ENCODE results near the gene NPFFR1. TPM values are rescaled to one million over a fixed set of nuclear protein-coding genes. Genes with fewer than 3 reads are reported as not detected.

The NPFFR1 gene
- total RNA-seq, 1 donor from 2014 or later: not detected

GRCh38 chr10:70298393-70298792 is 14.6 kb upstream of the NPFFR1 start:
- DNase-seq (ENCODE audit: extremely low spot score in 2 of 2): no peak
- Histone ChIP-seq H3K4me3 (no peak overlapping the region), H3K27ac (no peak overlapping the region), H3K9me3 (no peaks in the 10 kb centered on the region), H3K4me1 (peaks cover 23% of the 10 kb centered on the region), H3K27me3 (no peaks in the 10 kb centered on the region), H3K36me3 (no peaks in the 10 kb centered on the region)
- TF ChIP-seq, protein P1, sequence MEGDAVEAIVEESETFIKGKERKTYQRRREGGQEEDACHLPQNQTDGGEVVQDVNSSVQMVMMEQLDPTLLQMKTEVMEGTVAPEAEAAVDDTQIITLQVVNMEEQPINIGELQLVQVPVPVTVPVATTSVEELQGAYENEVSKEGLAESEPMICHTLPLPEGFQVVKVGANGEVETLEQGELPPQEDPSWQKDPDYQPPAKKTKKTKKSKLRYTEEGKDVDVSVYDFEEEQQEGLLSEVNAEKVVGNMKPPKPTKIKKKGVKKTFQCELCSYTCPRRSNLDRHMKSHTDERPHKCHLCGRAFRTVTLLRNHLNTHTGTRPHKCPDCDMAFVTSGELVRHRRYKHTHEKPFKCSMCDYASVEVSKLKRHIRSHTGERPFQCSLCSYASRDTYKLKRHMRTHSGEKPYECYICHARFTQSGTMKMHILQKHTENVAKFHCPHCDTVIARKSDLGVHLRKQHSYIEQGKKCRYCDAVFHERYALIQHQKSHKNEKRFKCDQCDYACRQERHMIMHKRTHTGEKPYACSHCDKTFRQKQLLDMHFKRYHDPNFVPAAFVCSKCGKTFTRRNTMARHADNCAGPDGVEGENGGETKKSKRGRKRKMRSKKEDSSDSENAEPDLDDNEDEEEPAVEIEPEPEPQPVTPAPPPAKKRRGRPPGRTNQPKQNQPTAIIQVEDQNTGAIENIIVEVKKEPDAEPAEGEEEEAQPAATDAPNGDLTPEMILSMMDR (IDR thresholded peaks at IDR 0.05): no peak
- TF ChIP-seq POLR2A (IDR thresholded peaks at IDR 0.05): no peak
- no peak for TF ChIP-seq POLR2AphosphoS5 (IDR thresholded peaks at IDR 0.05; ENCODE audit: insufficient read depth in 1 of 2, low read depth in 1 of 2)
- intact Hi-C loops (cut with DNase I): no loop called here

DNA sequence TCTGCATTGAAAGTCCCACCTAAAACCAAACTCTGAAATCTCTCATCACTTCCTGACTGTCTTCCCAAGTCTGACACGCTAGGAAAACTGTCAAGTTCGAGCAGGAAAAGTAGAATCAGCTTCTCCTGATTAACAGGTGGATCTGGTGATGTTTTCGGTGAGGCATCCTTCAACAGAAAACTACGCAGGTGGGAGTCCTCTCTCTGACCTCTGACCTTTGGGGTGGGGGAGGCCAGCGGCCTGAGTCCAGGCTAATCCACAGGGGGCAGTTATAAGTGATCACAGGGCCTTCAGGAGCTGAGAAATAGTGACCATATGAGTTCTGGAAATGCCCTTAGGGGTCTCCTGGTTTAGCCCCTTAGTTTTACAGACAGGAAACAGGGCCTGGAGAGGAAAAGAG is 13.4 kb upstream of the NPFFR1 start:
- no peaks in the 10 kb centered on the region for H3K27me3 ChIP-seq
- peak overlapping the region; percentile 63 for H3K27ac ChIP-seq
- no peak overlapping the region for H3K4me3 ChIP-seq
- DNase-seq (ENCODE audit: extremely low spot score in 2 of 2): no peak
- intact Hi-C loops (cut with DNase I): no loop called here
- H3K9me3 ChIP-seq: no peaks in the 10 kb centered on the region
- H3K4me1 ChIP-seq: peaks cover 23% of the 10 kb centered on the region
- no peaks in the 10 kb centered on the region for H3K36me3 ChIP-seq
- TF ChIP-seq POLR2AphosphoS5 (IDR thresholded peaks at IDR 0.05; ENCODE audit: insufficient read depth in 1 of 2, low read depth in 1 of 2) (no peak), POLR2A (IDR thresholded peaks at IDR 0.05) (no peak)
- TF ChIP-seq, protein P1 (IDR thresholded peaks at IDR 0.05): no peak

DNA sequence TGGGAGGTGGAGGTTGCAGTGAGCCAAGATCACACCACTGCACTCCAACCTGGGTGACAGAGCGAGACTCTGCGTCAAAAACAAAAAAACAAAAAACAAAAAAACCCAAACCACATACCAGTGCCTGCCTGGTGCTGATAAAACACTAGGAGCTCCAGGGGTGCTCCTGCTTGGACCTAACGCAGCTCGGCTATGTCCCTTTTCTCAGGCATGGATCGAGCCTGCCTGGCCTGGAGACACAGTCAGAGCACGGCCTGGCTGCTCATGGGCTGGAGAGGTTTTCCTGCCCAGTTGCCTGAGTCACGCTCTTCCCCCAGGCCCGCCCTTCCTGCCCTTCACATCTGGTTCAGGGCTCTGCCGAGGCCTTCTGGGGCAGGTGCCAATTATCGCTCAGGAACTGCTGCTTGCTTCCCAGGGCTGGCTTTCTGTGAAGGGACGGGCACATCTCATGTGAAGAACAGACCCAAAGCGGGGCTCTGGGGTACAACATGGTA is 12.6 kb upstream of the NPFFR1 start:
- intact Hi-C loops (cut with DNase I): no loop called here
- DNase-seq (ENCODE audit: extremely low spot score in 2 of 2): peak in 1 of 2 donors; percentile 94

GRCh38 chr10:70295926-70296325 is 12.1 kb upstream of the NPFFR1 start:
- Histone ChIP-seq H3K4me1 (peaks cover 23% of the 10 kb centered on the region), H3K4me3 (no peak overlapping the region), H3K27me3 (no peaks in the 10 kb centered on the region), H3K9me3 (no peaks in the 10 kb centered on the region), H3K36me3 (no peaks in the 10 kb centered on the region), H3K27ac (peak overlapping the region; percentile 63)
- no peak for TF ChIP-seq POLR2A (IDR thresholded peaks at IDR 0.05)
- no peak for DNase-seq (ENCODE audit: extremely low spot score in 2 of 2)
- intact Hi-C loops (cut with DNase I): no loop called here

More for the DNA sequence above, 12.6 kb upstream of the NPFFR1 start:
- no peaks in the 10 kb centered on the region for H3K9me3 ChIP-seq
- H3K4me3 ChIP-seq: no peak overlapping the region
- H3K27me3 ChIP-seq: no peaks in the 10 kb centered on the region
- TF ChIP-seq POLR2AphosphoS5 (IDR thresholded peaks at IDR 0.05; ENCODE audit: insufficient read depth in 1 of 2, low read depth in 1 of 2): peak; percentile 81 to 87
- TF ChIP-seq, protein P1 (IDR thresholded peaks at IDR 0.05): no peak
- peaks cover 23% of the 10 kb centered on the region for H3K4me1 ChIP-seq
- no peaks in the 10 kb centered on the region for H3K36me3 ChIP-seq
- peak overlapping the region; percentile 63 for H3K27ac ChIP-seq

- Histone ChIP-seq H3K27me3 (no peaks in the 10 kb centered on the region), H3K27ac (peak overlapping the region; percentile 63), H3K36me3 (no peaks in the 10 kb centered on the region), H3K4me3 (no peak overlapping the region), H3K4me1 (peaks cover 23% of the 10 kb centered on the region), H3K9me3 (no peaks in the 10 kb centered on the region)
- intact Hi-C loops (cut with DNase I): no loop called here
- TF ChIP-seq POLR2AphosphoS5 (IDR thresholded peaks at IDR 0.05; ENCODE audit: insufficient read depth in 1 of 2, low read depth in 1 of 2) (no peak), POLR2A (IDR thresholded peaks at IDR 0.05) (no peak)
- TF ChIP-seq, protein P1 (IDR thresholded peaks at IDR 0.05): no peak
- no peak for DNase-seq (ENCODE audit: extremely low spot score in 2 of 2)
Observed at GRCh38 chr10:70295321-70295720, 11.5 kb upstream of the NPFFR1 start.
